Activated naive CD4-positive, alpha-beta T cell treated with Interleukin-2 at 50 U/mL for 16 hours (primary cell): ENCODE results near the gene LINC01488.

ENCODE experiments used
- DNase-seq: peaks from one replicate; pipeline ENCODE4 v3.0.0-alpha.2; 2020

Gene LINC01488

DNA sequence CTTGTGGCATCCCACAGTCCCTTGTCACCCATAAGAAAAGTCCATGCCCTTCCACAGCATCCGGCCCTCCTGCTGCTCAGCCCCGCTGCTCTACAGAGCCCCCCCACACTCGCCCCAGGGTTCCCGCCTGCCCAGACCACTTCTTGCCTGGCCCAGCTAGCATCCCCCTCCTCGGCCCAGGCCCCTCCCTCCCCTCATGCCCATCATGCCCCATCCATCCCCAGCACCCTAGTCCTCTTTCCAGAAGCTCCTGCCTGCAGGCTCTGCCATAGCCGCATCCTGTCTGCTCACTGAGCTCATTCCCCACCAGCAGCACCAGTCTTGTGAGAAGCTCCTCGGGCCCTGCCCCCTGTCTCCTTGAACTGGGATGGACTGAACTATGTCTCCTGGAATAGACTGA lies 54.4 kb downstream of the LINC01488 start:
- DNase-seq, result no peak

DNA sequence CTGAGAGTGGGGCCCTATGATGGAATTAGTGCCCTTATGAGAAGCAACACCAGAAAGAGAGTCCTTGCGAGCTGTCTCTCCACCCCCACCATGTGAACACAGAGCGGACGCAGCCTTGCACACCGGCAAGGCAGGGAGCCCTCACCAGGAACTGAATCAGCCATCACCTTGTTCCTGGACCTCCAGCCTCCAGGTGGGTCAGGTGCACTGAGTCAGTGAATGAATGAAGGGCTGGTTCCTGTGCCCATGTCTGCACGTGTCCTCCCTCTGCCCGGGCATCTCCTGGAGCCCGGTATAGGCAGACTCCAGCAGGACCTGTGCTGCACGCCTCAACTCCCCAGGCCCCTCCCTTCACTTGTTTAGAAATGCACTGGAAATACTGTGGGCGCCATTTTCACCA lies 54.9 kb downstream of the LINC01488 start:
- DNase-seq, result no peak

DNA sequence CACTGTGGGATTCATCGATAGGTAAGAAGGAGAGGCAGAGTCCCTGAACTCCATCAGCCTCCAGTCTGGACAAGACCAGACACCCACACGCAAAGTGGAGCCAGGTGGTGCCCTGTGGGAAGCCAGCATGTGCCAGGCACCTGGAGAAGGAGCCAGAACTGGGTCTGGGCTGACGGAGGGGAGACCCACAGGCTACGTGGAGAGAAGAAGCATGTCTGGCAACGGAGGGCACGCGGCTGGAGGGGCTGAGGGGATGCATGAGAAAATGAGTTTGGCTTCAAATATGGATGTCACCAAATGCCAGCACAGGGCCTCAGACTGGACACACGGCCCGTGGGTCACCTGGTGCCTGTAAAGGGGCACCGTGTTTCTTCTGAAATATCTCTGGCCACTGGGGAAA lies 55.7 kb downstream of the LINC01488 start:
- DNase-seq, result no peak

DNA sequence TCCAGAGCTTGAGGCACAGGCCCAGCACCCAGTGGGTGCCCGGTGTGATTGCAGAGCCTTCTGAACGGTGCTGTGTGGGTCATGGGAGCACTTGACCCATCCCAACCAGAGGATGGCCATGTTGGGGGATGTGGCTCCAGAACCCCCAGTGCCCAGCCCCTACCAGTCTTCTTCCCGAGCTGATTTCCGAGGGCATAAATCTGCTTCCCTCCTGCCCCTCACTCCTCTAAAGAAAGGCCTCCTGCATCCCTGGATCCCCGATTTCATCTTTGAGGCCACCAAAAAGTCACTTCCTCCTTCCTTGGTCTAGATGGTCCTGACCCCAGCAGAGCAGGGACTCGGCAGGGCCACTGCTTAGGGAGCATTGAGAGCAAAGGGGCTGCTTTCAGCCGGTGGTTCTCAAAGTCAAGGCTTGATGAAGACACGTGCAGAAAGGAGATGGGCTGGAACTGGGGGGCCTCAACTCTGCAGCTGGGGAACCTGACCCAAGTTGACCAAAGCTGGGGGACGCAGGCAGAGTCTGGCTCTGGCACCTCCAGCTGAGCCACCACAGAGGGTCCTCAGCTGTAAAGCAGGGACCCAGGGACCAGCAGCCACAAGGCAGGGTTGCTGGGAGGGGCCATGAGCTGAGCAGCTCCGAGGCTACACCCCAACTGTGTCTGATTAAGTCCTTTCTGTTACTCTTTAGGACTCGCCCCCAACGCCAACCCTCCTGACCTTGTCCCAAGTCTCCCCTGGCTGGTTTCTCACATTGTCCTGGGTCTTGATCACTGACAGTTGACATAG lies 56.6 kb downstream of the LINC01488 start:
- DNase-seq, result no peak

DNA sequence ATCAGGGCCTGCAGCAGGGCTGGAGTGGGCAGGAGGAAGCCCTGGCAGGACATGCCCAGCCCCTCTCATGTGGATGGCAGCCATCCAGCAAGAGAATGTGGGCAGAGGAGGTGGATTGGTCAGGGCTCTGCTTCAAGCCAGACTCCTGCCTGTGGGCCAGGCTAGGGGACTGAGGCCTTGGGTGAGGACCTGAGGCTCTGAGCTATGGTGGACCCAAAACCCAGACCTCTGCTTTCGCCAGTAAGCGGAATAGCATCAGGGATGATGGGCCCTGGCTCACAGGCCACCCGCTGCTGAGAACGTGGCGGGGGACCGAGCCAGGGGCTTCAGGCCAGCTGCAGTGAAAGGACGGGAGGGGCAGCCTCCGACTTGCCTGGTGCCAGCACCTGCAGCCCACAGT lies 57.4 kb downstream of the LINC01488 start:
- DNase-seq, result no peak

DNA sequence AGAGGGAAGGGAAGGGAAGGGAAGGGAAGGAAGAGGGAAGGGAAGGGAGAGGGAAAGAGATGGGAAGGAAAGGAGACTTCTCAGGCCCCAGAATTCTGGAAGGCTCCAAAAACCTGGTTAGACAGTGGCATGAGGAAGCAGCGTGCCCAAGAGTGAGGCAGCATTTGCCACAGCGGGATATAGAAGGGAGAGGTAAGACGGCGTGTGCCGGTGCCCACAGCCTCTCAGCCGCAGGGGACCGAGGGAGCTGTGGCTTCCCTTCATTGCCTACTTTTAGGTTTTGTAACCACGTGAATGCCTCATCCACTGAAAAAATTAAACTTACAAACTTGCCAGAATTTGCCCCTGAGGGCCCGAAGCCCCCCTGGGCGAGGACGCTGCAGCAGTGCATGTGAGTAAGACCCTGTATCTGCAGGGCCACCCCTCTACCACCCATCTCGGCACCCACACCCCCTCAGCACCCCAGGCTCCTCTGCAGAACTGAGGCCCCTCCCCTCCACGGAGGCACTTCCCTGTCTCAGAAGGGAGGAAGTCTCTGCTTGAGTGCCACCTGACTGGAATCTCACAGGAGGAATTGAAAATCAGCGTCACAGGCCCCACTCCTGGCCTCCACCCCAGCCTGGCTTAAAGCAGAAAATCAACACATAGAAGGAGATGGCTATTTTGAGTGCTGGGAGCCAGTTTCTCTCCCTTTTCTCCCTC lies 58.1 kb downstream of the LINC01488 start:
- DNase-seq, result no peak

DNA sequence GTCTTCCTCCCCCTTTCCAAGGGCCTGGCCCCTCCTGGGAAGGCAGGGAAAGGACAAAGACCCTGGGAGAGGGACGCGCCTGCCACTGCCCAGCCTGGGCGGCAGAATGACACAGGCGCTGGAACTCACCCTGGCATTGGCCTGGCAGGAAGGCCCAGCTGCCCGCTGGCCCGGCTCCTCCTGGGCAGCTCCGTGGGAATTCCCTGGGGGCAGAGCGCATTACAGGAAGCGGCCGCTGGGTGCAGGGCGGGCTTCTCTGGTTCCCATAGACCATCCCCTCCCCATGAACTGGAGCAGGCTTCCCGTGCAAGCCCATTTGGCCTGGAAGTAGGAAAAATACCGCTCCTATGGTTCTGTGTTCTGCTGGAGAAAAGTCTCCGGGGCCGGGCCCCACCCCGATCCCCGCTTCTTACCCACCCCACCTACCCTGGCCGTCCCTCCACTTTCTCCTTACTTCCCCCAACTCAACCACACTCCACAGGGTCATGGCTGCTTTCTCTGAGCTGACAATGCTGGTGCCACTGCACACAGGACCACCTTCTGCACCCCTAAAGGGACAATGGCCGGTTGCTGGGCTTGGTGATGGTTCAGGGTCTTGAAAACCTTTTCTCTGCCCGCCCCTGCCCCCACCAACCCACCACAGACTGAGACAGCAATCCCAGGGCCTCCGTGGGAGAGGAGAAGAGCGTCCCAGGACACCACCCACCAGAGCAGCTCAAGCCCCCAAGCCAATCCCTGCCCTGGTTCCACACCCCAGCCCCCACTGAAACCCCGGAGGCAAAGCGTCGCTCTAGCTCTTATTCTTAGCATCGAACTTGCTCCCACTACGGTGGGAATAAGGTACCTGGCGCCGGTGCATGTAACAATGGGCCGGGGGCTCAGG lies 58.9 kb downstream of the LINC01488 start:
- DNase-seq, result no peak

- no peak for DNase-seq
Measured at GRCh38 chr11:69541001-69541285, 59.5 kb downstream of the LINC01488 start.

- no peak for DNase-seq
Measured at GRCh38 chr11:69541501-69542313, 60.2 kb downstream of the LINC01488 start.

- no peak for DNase-seq
Measured at GRCh38 chr11:69542314-69543168, 61.1 kb downstream of the LINC01488 start.
